GM12874 (cell line): ENCODE results near the gene SLC43A3.

Source experiments
- TF ChIP-seq, protein P1 (sequence below): IDR thresholded peaks from 2 replicates; pipeline ENCODE4 v1.5.1; 2011; ENCODE audit warnings: low read depth, mild to moderate bottlenecking, control low read depth, low read length, moderate library complexity; ENCODE audit not compliant: insufficient read depth

SLC43A3 gene

DNA sequence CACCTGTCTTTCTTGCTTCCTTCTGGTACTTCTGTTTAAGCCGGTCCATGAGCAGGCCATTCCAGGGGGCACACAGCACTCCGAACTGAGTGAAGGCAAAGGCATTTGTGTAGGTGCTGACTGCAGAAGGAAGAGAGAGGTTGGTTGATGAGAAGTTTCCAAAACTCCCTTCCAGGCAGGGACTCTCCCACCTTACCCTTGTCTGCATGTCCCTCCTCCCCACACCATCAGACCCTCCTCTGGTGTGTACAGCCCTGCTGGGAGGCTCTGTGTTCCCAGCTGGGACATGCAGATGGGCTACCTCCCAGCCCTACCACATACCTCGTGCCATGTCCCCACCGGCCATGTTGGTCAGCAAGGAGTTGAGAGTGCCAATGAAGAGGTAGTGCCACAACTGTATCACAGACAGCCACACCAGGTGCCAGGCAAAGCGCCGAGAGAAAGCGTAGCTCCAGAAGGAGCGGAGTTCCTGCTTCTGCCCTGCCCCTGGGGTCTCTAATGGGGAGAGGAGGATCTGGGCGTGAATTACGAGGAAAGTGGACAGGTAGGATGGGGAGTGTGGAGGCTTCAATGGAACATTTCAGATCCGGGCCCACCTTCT is 12.2 kb downstream of the SLC43A3 start:
- TF ChIP-seq, protein P1, sequence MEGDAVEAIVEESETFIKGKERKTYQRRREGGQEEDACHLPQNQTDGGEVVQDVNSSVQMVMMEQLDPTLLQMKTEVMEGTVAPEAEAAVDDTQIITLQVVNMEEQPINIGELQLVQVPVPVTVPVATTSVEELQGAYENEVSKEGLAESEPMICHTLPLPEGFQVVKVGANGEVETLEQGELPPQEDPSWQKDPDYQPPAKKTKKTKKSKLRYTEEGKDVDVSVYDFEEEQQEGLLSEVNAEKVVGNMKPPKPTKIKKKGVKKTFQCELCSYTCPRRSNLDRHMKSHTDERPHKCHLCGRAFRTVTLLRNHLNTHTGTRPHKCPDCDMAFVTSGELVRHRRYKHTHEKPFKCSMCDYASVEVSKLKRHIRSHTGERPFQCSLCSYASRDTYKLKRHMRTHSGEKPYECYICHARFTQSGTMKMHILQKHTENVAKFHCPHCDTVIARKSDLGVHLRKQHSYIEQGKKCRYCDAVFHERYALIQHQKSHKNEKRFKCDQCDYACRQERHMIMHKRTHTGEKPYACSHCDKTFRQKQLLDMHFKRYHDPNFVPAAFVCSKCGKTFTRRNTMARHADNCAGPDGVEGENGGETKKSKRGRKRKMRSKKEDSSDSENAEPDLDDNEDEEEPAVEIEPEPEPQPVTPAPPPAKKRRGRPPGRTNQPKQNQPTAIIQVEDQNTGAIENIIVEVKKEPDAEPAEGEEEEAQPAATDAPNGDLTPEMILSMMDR = no peak

GRCh38 chr11:57413681-57414080 is 13.2 kb downstream of the SLC43A3 start:
- TF ChIP-seq, protein P1 = no peak

DNA sequence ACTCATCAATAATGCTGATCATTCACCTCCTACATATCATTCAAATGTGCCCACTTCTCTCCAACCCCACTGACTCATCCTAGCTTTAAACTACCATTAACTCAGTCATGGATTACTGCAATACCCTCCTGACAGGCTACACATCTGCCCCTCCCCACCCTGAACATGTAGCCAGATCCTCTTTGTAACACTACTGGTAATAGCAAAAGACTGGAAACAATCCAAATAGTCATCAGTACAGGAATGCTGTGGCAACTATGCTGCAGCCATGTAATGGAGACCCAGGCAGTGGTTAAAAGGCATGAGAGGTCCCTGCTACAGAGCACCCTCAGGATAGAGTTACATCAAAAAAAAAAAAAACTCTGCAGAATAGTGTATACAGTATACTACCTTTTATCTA is 16.6 kb downstream of the SLC43A3 start:
- TF ChIP-seq, protein P1 = no peak

GRCh38 chr11:57409321-57410100 is 17.4 kb downstream of the SLC43A3 start:
- TF ChIP-seq, protein P1 = no peak

DNA sequence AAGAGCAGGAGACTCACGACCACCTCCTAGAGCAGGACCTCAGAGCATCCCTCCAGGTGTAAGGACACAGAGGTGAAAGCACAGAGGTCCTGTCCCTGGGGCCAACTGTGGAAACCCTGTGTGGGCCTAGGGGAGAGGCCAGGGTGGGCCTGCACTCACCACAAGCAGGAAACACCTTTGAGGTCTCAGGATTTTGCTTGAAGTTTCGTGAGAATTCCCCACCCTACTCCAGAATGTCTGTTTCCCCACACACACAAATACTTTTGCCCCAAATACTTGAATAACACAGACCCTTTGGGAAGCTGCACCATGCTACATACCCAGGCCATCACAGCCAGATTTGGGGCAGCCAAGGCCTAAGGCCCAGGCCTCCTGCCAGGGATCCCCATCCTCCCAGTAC is 18.1 kb downstream of the SLC43A3 start:
- TF ChIP-seq, protein P1 = no peak

DNA sequence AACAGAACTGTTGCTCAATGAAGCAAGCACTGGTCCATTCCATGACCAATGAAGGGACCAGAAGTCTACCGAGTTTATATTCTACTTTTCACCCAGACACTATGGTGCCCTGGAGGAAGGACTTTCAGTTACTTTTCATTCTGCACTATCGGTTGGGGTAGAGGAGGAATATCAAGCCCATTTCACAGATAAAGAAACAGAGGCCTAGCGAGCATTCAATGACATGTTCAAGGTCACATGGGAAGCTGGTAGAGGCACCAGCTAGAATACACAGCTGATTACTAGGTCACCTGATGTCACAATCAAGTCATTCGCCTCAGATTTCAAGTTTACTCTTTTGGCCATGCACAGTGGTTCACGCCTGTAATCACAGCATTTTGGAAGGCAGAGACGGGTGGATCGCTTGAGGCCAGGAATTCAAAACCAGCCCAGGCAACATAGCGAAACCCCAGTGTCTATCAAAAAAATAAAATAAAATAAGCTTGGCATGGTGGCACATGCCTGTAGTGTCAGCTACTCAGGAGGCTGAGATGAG is 18.9 kb downstream of the SLC43A3 start:
- TF ChIP-seq, protein P1 = no peak

- TF ChIP-seq, protein P1 = no peak
Measured at GRCh38 chr11:57407010-57407920, 19.7 kb downstream of the SLC43A3 start.
